ENCODE results near the gene SEMA4D. TPM values are rescaled to one million over a fixed set of nuclear protein-coding genes. Genes with fewer than 3 reads are reported as not detected.
A peak's percentile ranks its signal among the peaks of the same experiment; 100 is the strongest.

SEMA4D gene
- total and polyA plus RNA-seq, 2 of the 13 experiments (the other 11 are each of a cell fraction or from before 2014, with no cell fraction given) = 0.13 to 0.16 TPM

GRCh38 chr9:89388084-89388867 lies 109.6 kb downstream of the SEMA4D start (continued):
- TF ChIP-seq ZNF770 (CRISPR knock-in tag; IDR thresholded peaks at IDR 0.05) (no peak), SMAD9 (CRISPR knock-in tag; IDR thresholded peaks at IDR 0.05) (no peak), ZNF503 (CRISPR knock-in tag; IDR thresholded peaks at IDR 0.05) (no peak), SALL1 (CRISPR knock-in tag; IDR thresholded peaks at IDR 0.05) (peak; percentile 46; the same call in 1 of the 2 replicates), ZNF776 (CRISPR knock-in tag; IDR thresholded peaks at IDR 0.05) (no peak), ISL2 (CRISPR knock-in tag; IDR thresholded peaks at IDR 0.05) (no peak), FOXK1 (CRISPR knock-in tag; IDR thresholded peaks at IDR 0.05; ENCODE audit: borderline replicate concordance, low read depth) (peak; percentile 56; the same call in 1 of the 2 replicates), TFE3 (CRISPR knock-in tag; IDR thresholded peaks at IDR 0.05) (0 out of 2 replicates have a peak, but pooled peaks have one; percentile 42), PCBP2 (optimal IDR thresholded peaks at IDR 0.05; ENCODE audit: low read depth, low read length, poor library complexity, severe bottlenecking) (no peak), ATRX (CRISPR knock-in tag; IDR thresholded peaks at IDR 0.05; ENCODE audit: borderline replicate concordance) (no peak), MYPOP (CRISPR knock-in tag; IDR thresholded peaks at IDR 0.05) (peak; percentile 33; the same call in 1 of the 2 replicates), ZNF609 (CRISPR knock-in tag; IDR thresholded peaks at IDR 0.05; ENCODE audit: borderline replicate concordance) (no peak), CEBPB (IDR thresholded peaks at IDR 0.05; ENCODE audit: borderline replicate concordance, low read depth, low read length) (peak; percentile 99), JUND (CRISPR knock-in tag; IDR thresholded peaks at IDR 0.05) (0 out of 2 replicates have a peak, but pooled peaks have one; percentile 17), KAT2B (IDR thresholded peaks at IDR 0.05; ENCODE audit: borderline replicate concordance, low read depth, low read length) (no peak), ADNP (CRISPR knock-in tag; IDR thresholded peaks at IDR 0.05) (no peak)
